GM23338 (cell line): Measurements from ENCODE around the gene NDUFS6. TPM values are rescaled to one million over a fixed set of nuclear protein-coding genes. Genes with fewer than 3 reads are reported as not detected.

Experiments
- ATAC-seq: fragments of 200-7000 bp; cut with Tn5 transposase; 3 replicates; pipeline ENCODE4 v1.9.1; 2020
- DNase-seq: peaks from one replicate; pipeline ENCODE4 v3.0.0-alpha.2; 2015; ENCODE audit warnings: low spot score
- H2AFZ ChIP-seq: fragments of 200-600 bp; sonication (generic); 2 replicates; pipeline ENCODE4 v1.8.0; 2016; ENCODE audit warnings: antibody characterized with exemption, mild to moderate bottlenecking, moderate library complexity
- H3F3A ChIP-seq: fragments of 200-600 bp; sonication (generic); replicated peaks from 2 replicates; pipeline ENCODE4 v1.8.0; 2017; ENCODE audit warnings: antibody characterized with exemption, mixed run types, low read depth
- H3K27ac ChIP-seq: fragments of 200-600 bp; sonication (generic); 2 replicates; pipeline ENCODE4 v1.6.1; 2016; ENCODE audit warnings: low read depth
- H3K27me3 ChIP-seq: fragments of 200-600 bp; sonication (generic); 2 replicates; pipeline ENCODE4 v1.8.0; 2016; ENCODE audit warnings: mild to moderate bottlenecking, mixed run types, moderate library complexity; ENCODE audit not compliant: insufficient read depth
- H3K36me3 ChIP-seq: fragments of 200-600 bp; sonication (generic); 2 replicates; pipeline ENCODE4 v1.8.0; 2016; ENCODE audit warnings: mild to moderate bottlenecking; ENCODE audit not compliant: insufficient read depth
- H3K4me1 ChIP-seq: fragments of 200-600 bp; sonication (generic); 2 replicates; pipeline ENCODE4 v1.8.0; 2016; ENCODE audit warnings: mild to moderate bottlenecking, moderate library complexity; ENCODE audit not compliant: insufficient read depth
- H3K4me2 ChIP-seq: fragments of 200-600 bp; sonication (generic); 2 replicates; pipeline ENCODE4 v1.7.1; 2017; ENCODE audit warnings: mixed run types
- H3K4me3 ChIP-seq: fragments of 200-600 bp; sonication (generic); 2 replicates; pipeline ENCODE4 v1.6.1; 2016; ENCODE audit warnings: mixed run types
- H3K79me2 ChIP-seq: fragments of 200-600 bp; sonication (generic); replicated peaks from 2 replicates; pipeline ENCODE4 v1.8.0; 2017; ENCODE audit warnings: mild to moderate bottlenecking; ENCODE audit not compliant: insufficient read depth
- H3K9me2 ChIP-seq: fragments of 200-600 bp; sonication (generic); 2 replicates; pipeline ENCODE4 v1.8.0; 2017; ENCODE audit not compliant: insufficient read depth
- H4K20me1 ChIP-seq: fragments of 200-600 bp; sonication (generic); replicated peaks from 2 replicates; pipeline ENCODE4 v1.8.0; 2017; ENCODE audit warnings: mild to moderate bottlenecking; ENCODE audit not compliant: insufficient read depth
- H3K27ac Mint-ChIP-seq: 2 replicates; pipeline ENCODE4 v1.8.0; 2020; ENCODE audit warnings: inconsistent platforms, mild to moderate bottlenecking, moderate library complexity, mixed read lengths
- H3K27me3 Mint-ChIP-seq: 3 replicates; pipeline ENCODE4 v1.8.0; 2022; ENCODE audit warnings: low read depth, mild to moderate bottlenecking, moderate library complexity, mixed read lengths, inconsistent platforms; ENCODE audit not compliant: insufficient read depth, poor library complexity
- H3K36me3 Mint-ChIP-seq: 3 replicates; pipeline ENCODE4 v1.8.0; 2021; ENCODE audit warnings: low read depth, mild to moderate bottlenecking, inconsistent platforms, moderate library complexity, mixed read lengths
- H3K4me1 Mint-ChIP-seq: 3 replicates; pipeline ENCODE4 v1.8.0; 2020; ENCODE audit warnings: mild to moderate bottlenecking, inconsistent platforms, mixed read lengths
- H3K4me3 Mint-ChIP-seq: 3 replicates; pipeline ENCODE4 v1.8.0; 2021; ENCODE audit warnings: moderate library complexity, mild to moderate bottlenecking, inconsistent platforms, mixed read lengths
- H3K9me3 Mint-ChIP-seq: 3 replicates; pipeline ENCODE4 v1.8.0; 2020; ENCODE audit warnings: moderate library complexity, mild to moderate bottlenecking, inconsistent platforms, mixed read lengths
- CREB1 ChIP-seq: fragments of 250-450 bp; sonication (Bioruptor Pico); IDR thresholded peaks from 2 replicates; pipeline ENCODE4 v1.5.0; 2020; ENCODE audit warnings: low read depth, mild to moderate bottlenecking, moderate library complexity
- EZH2 ChIP-seq: fragments of 200-600 bp; sonication (generic); IDR thresholded peaks from one replicate; pipeline ENCODE4 v1.8.0; 2017; ENCODE audit warnings: antibody characterized with exemption, mild to moderate bottlenecking, low read depth; ENCODE audit not compliant: unreplicated experiment
- POLR2AphosphoS5 ChIP-seq: IDR thresholded peaks from 2 replicates; pipeline ENCODE4 v1.6.1; 2016; ENCODE audit warnings: antibody characterized with exemption, low read depth
- STAT1 ChIP-seq: IDR thresholded peaks from one replicate; pipeline ENCODE4 v1.6.1; 2016; ENCODE audit warnings: antibody characterized with exemption; ENCODE audit not compliant: unreplicated experiment
- polyA plus RNA-seq: library from polyadenylated mRNA; unstranded; fragments of >200 nt; fragmentation: Nextera tagmentation; extraction: Ambion mirVana; gene quantifications from 2 replicates; pipeline ENCODE4 v1.2.1, GENCODE V29; 2016
- total RNA-seq: library from RNA; depleted of rRNA; stranded (reverse); fragments of >200 nt; shearing (Covaris generic); gene quantifications from 2 replicates; pipeline ENCODE4 v1.2.3, GENCODE V29; 2014
- TF ChIP-seq, protein P1 (sequence below), 2 experiments: fragments of 200-600 bp in 1 of 2; sonication (generic) in 1 of 2; conservative IDR thresholded peaks; 2 replicates each; pipeline versions ENCODE4 v1.5.1 to v1.6.1; 2016 to 2017; ENCODE audit warnings: antibody characterized with exemption in 2 of 2, low read depth in 2 of 2, mild to moderate bottlenecking in 2 of 2, moderate library complexity in 1 of 2
- TF ChIP-seq, protein P2 (sequence below): IDR thresholded peaks from one replicate; pipeline ENCODE4 v1.6.1; 2018; ENCODE audit warnings: antibody characterized with exemption; ENCODE audit not compliant: unreplicated experiment

Gene NDUFS6
- total and polyA plus RNA-seq, 2 experiments from 2014 or later = 94.8 to 289 TPM

DNA sequence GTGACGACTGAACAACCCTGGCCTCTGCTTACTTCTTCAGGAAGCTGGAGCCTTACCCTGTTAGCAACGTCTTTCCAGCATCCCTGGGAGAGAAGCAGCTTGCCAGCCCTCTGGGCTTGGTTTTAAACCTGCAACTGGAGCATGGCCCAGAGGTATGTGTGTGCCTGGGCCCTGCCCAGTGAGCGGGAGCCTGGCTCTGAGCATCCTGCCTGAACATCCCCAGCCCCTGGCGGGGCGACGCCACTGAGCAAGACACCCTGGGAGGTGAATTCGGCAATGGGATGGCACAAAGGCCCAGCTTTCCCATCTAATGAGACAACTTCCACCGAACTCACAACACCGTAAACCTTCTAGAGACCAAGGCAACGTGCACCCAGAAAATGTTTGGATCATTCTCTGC, 57.9 kb downstream of the NDUFS6 start (continued):
- TF ChIP-seq, protein P1, sequence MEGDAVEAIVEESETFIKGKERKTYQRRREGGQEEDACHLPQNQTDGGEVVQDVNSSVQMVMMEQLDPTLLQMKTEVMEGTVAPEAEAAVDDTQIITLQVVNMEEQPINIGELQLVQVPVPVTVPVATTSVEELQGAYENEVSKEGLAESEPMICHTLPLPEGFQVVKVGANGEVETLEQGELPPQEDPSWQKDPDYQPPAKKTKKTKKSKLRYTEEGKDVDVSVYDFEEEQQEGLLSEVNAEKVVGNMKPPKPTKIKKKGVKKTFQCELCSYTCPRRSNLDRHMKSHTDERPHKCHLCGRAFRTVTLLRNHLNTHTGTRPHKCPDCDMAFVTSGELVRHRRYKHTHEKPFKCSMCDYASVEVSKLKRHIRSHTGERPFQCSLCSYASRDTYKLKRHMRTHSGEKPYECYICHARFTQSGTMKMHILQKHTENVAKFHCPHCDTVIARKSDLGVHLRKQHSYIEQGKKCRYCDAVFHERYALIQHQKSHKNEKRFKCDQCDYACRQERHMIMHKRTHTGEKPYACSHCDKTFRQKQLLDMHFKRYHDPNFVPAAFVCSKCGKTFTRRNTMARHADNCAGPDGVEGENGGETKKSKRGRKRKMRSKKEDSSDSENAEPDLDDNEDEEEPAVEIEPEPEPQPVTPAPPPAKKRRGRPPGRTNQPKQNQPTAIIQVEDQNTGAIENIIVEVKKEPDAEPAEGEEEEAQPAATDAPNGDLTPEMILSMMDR (conservative IDR thresholded peaks at IDR 0.05; ENCODE audit: low read depth in 2 of 2) = no peak

DNA sequence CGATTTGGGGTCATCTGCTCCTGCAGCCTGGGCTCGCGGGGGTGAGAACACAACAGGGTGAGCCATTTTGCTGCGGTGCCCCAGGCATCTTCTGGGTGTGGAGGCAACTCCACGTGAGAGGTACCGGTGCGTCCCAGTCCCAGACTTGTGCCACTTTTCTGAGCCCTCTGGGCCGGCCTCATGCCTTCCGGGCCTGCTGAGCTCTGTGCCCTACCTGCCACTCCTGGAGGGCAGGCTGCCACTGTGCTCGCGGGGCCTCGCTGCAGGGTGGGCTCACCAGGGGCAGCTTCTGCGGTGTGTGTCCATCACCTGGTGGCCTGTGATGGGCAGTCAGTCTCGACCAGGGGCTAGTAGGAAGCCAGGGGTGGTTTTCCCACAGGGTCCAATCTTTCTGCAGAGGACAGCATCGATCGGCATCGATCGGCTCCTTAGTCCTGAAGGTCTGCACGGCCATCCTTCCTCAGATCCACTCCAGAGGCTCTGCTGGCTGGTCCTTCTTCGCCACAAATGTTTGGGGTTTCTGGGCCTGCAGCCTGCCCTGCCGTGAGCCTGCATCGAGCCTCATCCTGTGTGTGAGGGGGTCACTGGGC, 58.9 kb downstream of the NDUFS6 start:
- DNase-seq (no peak), ATAC-seq (no peak)
- Histone ChIP-seq H3F3A (no peaks in the 10 kb centered on the region), H3K4me3 (no peak overlapping the region), H3K79me2 (no peaks in the 10 kb centered on the region), H3K36me3 (no peaks in the 10 kb centered on the region), H3K4me1 (no peaks in the 10 kb centered on the region), H3K9me2 (0 out of 2 replicates have a peak, but pooled peaks cover 2% of the 10 kb centered on the region), H3K4me2 (no peak overlapping the region), H2AFZ (no peak overlapping the region), H3K27me3 (no peaks in the 10 kb centered on the region), H4K20me1 (no peaks in the 10 kb centered on the region), H3K27ac (no peak overlapping the region)
- TF ChIP-seq STAT1 (no peak), POLR2AphosphoS5 (no peak), CREB1 (CRISPR knock-in tag) (no peak), EZH2 (no peak)
- TF ChIP-seq, protein P2, sequence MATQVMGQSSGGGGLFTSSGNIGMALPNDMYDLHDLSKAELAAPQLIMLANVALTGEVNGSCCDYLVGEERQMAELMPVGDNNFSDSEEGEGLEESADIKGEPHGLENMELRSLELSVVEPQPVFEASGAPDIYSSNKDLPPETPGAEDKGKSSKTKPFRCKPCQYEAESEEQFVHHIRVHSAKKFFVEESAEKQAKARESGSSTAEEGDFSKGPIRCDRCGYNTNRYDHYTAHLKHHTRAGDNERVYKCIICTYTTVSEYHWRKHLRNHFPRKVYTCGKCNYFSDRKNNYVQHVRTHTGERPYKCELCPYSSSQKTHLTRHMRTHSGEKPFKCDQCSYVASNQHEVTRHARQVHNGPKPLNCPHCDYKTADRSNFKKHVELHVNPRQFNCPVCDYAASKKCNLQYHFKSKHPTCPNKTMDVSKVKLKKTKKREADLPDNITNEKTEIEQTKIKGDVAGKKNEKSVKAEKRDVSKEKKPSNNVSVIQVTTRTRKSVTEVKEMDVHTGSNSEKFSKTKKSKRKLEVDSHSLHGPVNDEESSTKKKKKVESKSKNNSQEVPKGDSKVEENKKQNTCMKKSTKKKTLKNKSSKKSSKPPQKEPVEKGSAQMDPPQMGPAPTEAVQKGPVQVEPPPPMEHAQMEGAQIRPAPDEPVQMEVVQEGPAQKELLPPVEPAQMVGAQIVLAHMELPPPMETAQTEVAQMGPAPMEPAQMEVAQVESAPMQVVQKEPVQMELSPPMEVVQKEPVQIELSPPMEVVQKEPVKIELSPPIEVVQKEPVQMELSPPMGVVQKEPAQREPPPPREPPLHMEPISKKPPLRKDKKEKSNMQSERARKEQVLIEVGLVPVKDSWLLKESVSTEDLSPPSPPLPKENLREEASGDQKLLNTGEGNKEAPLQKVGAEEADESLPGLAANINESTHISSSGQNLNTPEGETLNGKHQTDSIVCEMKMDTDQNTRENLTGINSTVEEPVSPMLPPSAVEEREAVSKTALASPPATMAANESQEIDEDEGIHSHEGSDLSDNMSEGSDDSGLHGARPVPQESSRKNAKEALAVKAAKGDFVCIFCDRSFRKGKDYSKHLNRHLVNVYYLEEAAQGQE = no peak
- TF ChIP-seq, protein P1 (conservative IDR thresholded peaks at IDR 0.05; ENCODE audit: low read depth in 2 of 2) = no peak
- Mint-ChIP-seq H3K27me3 (peaks cover 5% of the 10 kb centered on the region), H3K9me3 (no peaks in the 10 kb centered on the region), H3K36me3 (no peaks in the 10 kb centered on the region), H3K4me3 (no peak overlapping the region), H3K4me1 (no peaks in the 10 kb centered on the region), H3K27ac (no peak overlapping the region)
